Activated CD4-positive, alpha-beta T cell treated with anti-CD3 and anti-CD28 coated beads, Interleukin-2, amount 50 U/mL, for 4 hours (primary cell): Measurements from ENCODE around the gene IFFO2.
"Not testable (repeated sequence)": the region's sequence is repeated elsewhere in the genome, so short reads cannot be mapped to it uniquely, and the experiment has no call there.

Experiments
- DNase-seq, 2 experiments: peaks; one replicate each; pipeline ENCODE4 v3.0.0-alpha.2; 2020

Gene IFFO2

GRCh38 chr1:18871401-18872070, 84.9 kb downstream of the IFFO2 start:
- no peak for DNase-seq

- no peak for DNase-seq
These were observed 85.5 kb downstream of the IFFO2 start for GRCh38 chr1:18870957-18871356.

- DNase-seq, result not testable (repeated sequence)
These were observed 85.9 kb downstream of the IFFO2 start for GRCh38 chr1:18870595-18870865.

- no peak for DNase-seq
These were observed 86.5 kb downstream of the IFFO2 start for GRCh38 chr1:18869847-18870594.

DNA sequence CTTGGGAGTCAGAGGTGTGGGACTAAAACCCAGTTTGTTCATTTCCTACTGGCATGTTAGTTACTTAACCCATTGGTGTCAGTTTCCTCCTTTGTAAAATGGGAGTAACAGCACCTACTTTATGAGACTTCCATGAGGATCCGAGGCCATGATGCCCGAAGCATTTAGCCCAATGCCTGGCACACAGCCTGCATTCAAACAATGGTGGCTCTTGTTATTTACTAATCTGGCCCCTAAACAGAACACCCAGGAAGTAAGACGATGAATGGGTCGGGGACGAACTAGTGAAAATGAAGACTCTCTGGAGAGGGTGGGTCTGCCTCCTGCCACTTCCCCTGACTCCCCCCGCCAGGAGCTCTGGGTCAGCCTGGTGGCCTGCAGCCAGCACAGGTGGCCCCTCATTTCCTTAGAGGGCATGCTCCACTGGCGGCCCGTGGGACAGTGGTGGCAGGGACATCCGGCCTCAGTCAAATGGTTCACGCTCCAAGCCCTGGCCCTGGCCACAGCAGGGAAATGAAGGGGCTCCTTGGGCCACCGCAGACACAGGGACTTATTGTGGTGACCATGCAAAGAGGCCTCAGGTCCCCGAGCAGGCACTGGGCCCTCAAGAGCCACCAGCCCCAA, 87.6 kb downstream of the IFFO2 start:
- no peak for DNase-seq

- DNase-seq, result no peak
These were observed 88.1 kb downstream of the IFFO2 start for GRCh38 chr1:18868354-18868753.

GRCh38 chr1:18866846-18867245, 89.6 kb downstream of the IFFO2 start:
- no peak for DNase-seq

DNA sequence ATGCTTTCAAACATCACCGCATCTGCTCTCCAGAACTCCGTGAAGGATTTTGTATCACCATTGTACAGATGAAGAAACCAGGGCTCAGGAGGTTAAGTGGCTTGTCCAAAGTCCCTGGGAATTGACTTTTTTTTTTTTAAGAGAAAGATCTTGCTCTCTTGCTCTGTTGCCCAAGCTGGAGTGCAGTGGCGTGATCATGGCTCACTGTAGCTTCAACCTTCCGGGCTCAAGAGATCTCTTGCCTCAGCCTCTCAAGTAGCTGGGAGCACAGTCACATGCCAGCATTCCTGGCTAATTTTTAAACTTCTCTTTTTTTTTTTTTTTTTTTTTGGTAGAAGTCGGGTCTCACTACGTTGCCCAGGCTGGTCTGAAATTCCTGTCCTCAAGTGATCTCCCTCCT, 90.2 kb downstream of the IFFO2 start:
- DNase-seq, result no peak

GRCh38 chr1:18865176-18865575, 91.3 kb downstream of the IFFO2 start:
- DNase-seq, result no peak

GRCh38 chr1:18861590-18861989, 94.9 kb downstream of the IFFO2 start:
- DNase-seq, result no peak

DNA sequence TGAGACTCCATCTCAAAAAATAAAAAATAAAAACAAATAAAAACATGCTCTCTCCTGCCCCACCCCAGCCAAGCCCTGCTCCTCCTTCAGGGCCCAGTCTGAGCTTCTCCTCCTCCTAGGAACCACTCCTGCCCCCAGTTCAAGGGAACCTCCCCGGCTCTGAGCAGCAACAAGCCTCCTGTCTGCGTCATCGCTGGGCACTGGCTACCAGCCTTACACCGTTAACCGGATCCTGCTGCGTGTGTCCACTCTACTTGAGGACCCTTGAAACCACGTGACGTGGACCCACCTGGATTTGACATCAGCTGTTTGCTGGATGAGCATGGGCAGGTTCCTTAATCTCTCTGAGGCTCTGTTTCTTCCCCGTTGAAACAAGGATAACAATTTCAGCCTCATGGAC, 95.4 kb downstream of the IFFO2 start:
- DNase-seq, result no peak

GRCh38 chr1:18859560-18859959, 96.9 kb downstream of the IFFO2 start, which contains the start of gene TAS1R2:
TSS of gene TAS1R2 (minus strand) at chr1:18859660. CDS start at chr1:18859660, 0 bp downstream.
- no peak for DNase-seq

GRCh38 chr1:18858070-18858688, 98.3 kb downstream of the IFFO2 start:
- no peak for DNase-seq

GRCh38 chr1:18856435-18856834, 100.0 kb downstream of the IFFO2 start:
- DNase-seq, result no peak

DNA sequence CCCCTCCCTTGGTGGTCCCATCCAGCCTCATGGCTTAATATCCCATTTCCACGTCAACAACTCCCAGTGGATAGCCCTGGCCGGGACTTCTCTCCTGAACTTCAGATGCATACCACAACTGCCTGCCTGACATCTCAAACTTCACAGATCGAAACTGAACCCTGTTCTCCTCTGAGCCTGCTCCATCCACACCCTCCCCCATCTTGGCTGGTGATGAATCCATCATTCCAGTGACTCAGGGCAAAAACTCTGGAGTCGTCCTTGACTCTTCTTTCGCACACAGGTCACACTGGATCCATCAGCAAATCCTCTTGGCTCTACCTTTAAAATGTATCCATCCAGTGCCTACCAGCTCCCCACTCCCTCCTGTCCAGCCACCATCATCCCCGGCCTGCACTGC, 100.9 kb downstream of the IFFO2 start:
- no peak for DNase-seq

DNA sequence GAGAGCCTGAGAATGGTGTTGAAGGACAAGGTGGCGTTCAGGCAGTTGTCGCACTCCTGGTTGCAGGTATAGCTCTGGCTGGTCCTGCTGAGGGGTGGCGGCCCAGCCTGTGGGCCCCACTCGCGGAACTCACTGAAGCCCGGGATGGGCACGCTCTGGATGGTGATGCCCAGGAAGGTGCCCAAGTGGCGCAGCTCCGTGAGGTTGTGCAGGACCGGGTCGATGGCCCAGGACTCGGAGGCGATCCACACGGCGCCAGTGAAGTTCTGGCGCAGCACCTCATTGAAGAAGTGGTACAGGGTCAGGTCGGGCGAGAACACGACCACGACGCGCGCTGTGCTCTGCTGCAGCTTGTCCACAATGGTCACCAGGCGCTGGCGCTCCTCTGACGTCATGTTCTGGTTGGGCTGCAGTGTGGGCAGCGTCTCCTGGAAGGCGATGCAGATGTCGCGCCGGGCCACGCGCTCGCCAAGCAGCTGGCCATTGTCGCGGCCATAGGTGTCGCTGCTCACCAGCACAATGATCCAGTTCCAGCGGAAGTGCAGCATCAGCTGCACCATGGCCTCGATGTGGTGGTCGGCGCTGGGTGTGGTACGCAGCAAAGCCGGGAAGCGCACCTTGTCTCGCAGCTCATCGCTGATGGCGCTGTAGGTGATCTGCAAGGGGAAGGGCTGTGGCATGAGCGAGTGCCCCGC, 102.0 kb downstream of the IFFO2 start:
- no peak for DNase-seq
